SK-N-SH treated with all-trans-retinoic acid at 6 μM for 48 hours (cell line): Measurements from ENCODE around the gene METTL26.

Source experiments
- CREB5 ChIP-seq: fragments of 250-450 bp; sonication (Bioruptor Pico); IDR thresholded peaks from 2 replicates; pipeline ENCODE4 v1.5.1; 2020; ENCODE audit warnings: low read depth, mild to moderate bottlenecking, moderate library complexity
- ESRRG ChIP-seq: fragments of 250-450 bp; sonication (Bioruptor Pico); IDR thresholded peaks from 2 replicates; pipeline ENCODE4 v1.6.1; 2021; ENCODE audit warnings: mild to moderate bottlenecking
- OSR1 ChIP-seq: fragments of 250-450 bp; sonication (Bioruptor Pico); IDR thresholded peaks from 2 replicates; pipeline ENCODE4 v1.8.0; 2022; ENCODE audit warnings: moderate library complexity, mild to moderate bottlenecking, inconsistent platforms
- RARB ChIP-seq: fragments of 250-450 bp; sonication (Bioruptor Pico); IDR thresholded peaks from 2 replicates; pipeline ENCODE4 v1.8.0; 2021; ENCODE audit warnings: mild to moderate bottlenecking, moderate library complexity
- SNAI2 ChIP-seq: fragments of 250-450 bp; sonication (Bioruptor Pico); IDR thresholded peaks from 2 replicates; pipeline ENCODE4 v1.5.0; 2020; ENCODE audit warnings: mild to moderate bottlenecking, moderate library complexity
- TCF4 ChIP-seq: fragments of 250-450 bp; sonication (Bioruptor Pico); IDR thresholded peaks from 2 replicates; pipeline ENCODE4 v1.8.0; 2021; ENCODE audit warnings: mild to moderate bottlenecking, moderate library complexity, borderline replicate concordance
- TOX ChIP-seq: fragments of 250-450 bp; sonication (Bioruptor Pico); IDR thresholded peaks from 2 replicates; pipeline ENCODE4 v1.8.0; 2021; ENCODE audit warnings: mild to moderate bottlenecking, moderate library complexity, borderline replicate concordance
- ZFP3 ChIP-seq: fragments of 250-450 bp; sonication (Bioruptor Pico); IDR thresholded peaks from 2 replicates; pipeline ENCODE4 v1.5.0; 2020; ENCODE audit warnings: mild to moderate bottlenecking, moderate library complexity
- ZFP30 ChIP-seq: fragments of 450-650 bp; formaldehyde crosslinking; IDR thresholded peaks from 2 replicates; pipeline ENCODE4 v1.5.0; 2022; ENCODE audit warnings: mild to moderate bottlenecking, moderate library complexity
- ZNF8 ChIP-seq: fragments of 450-650 bp; formaldehyde crosslinking; IDR thresholded peaks from 2 replicates; pipeline ENCODE4 v1.5.0; 2020; ENCODE audit warnings: mild to moderate bottlenecking, moderate library complexity
- TF ChIP-seq, protein P1 (sequence below): fragments of 250-450 bp; sonication (Bioruptor Pico); IDR thresholded peaks from 2 replicates; pipeline ENCODE4 v1.8.0; 2021; ENCODE audit warnings: low read depth, mild to moderate bottlenecking, moderate library complexity, borderline replicate concordance

- TF ChIP-seq TOX (CRISPR knock-in tag) (no peak), ZFP3 (CRISPR knock-in tag) (no peak), ESRRG (no peak), TCF4 (CRISPR knock-in tag) (no peak), SNAI2 (CRISPR knock-in tag) (no peak), RARB (no peak), OSR1 (CRISPR knock-in tag) (no peak), CREB5 (no peak), ZNF8 (CRISPR knock-in tag) (no peak), ZFP30 (CRISPR knock-in tag) (no peak)
- TF ChIP-seq, protein P1, sequence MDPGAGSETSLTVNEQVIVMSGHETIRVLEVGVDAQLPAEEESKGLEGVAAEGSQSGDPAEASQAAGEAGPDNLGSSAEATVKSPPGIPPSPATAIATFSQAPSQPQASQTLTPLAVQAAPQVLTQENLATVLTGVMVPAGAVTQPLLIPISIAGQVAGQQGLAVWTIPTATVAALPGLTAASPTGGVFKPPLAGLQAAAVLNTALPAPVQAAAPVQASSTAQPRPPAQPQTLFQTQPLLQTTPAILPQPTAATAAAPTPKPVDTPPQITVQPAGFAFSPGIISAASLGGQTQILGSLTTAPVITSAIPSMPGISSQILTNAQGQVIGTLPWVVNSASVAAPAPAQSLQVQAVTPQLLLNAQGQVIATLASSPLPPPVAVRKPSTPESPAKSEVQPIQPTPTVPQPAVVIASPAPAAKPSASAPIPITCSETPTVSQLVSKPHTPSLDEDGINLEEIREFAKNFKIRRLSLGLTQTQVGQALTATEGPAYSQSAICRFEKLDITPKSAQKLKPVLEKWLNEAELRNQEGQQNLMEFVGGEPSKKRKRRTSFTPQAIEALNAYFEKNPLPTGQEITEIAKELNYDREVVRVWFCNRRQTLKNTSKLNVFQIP (CRISPR knock-in tag) = no peak
Observed at GRCh38 chr16:643050-643368, 6.9 kb upstream of the METTL26 start.
